HG03442 (cell line): ENCODE measurements around the gene TMEM175.

Experiments
- ATAC-seq: cut with Tn5 transposase; IDR thresholded peaks from one replicate; pipeline ENCODE4 v1.9.1; 2021; ENCODE audit warnings: mild to moderate bottlenecking, moderate library complexity; ENCODE audit not compliant: unreplicated experiment

The TMEM175 gene

GRCh38 chr4:957581-958313 lies 25.5 kb downstream of the TMEM175 start:
- ATAC-seq, result no peak

GRCh38 chr4:958314-958665 lies 26.0 kb downstream of the TMEM175 start:
- no peak for ATAC-seq

GRCh38 chr4:958696-959337 lies 26.6 kb downstream of the TMEM175 start:
- no peak for ATAC-seq

- ATAC-seq, result no peak
Measured at GRCh38 chr4:959338-960139, 27.3 kb downstream of the TMEM175 start.

GRCh38 chr4:960140-960635 lies 27.9 kb downstream of the TMEM175 start:
- no peak for ATAC-seq

- ATAC-seq, result no peak
Measured at GRCh38 chr4:960636-961350, 28.5 kb downstream of the TMEM175 start.

- no peak for ATAC-seq
Measured at GRCh38 chr4:961351-962230, 29.3 kb downstream of the TMEM175 start.

GRCh38 chr4:962231-963208 lies 30.3 kb downstream of the TMEM175 start:
- no peak for ATAC-seq

- no peak for ATAC-seq
Measured at GRCh38 chr4:963276-964225, 31.3 kb downstream of the TMEM175 start.

GRCh38 chr4:964346-965025 lies 32.2 kb downstream of the TMEM175 start:
- ATAC-seq, result no peak

- no peak for ATAC-seq
Measured at GRCh38 chr4:965048-965765, 32.9 kb downstream of the TMEM175 start.

GRCh38 chr4:965766-966134 lies 33.5 kb downstream of the TMEM175 start:
- ATAC-seq, result no peak

- no peak for ATAC-seq
Measured at GRCh38 chr4:966266-967112, 34.2 kb downstream of the TMEM175 start.

GRCh38 chr4:967113-968104 lies 35.1 kb downstream of the TMEM175 start:
- no peak for ATAC-seq

GRCh38 chr4:968221-968620 lies 36.0 kb downstream of the TMEM175 start:
- no peak for ATAC-seq
